Esophagus squamous epithelium (tissue), 5 donors: ENCODE data around the gene MRPL40. TPM values are rescaled to one million over a fixed set of nuclear protein-coding genes. Genes with fewer than 3 reads are reported as not detected.

Source experiments
- DNase-seq: peaks from one replicate; lab custom pipeline; 2025; lab: John Stamatoyannopoulos, UW
- H3K27ac ChIP-seq, 4 donors: fragments of 200-600 bp; sonication (generic); one replicate each; pipeline ENCODE4 v1.5.1; 2016 to 2019; ENCODE audit warnings: mild to moderate bottlenecking in 1 of 4
- H3K27me3 ChIP-seq, 4 donors: fragments of 200-600 bp; sonication (generic); 1 replicate in 3 of 4; 2 replicates in 1 of 4; pipeline versions ENCODE4 v1.5.1 to v1.6.0; 2017 to 2021; ENCODE audit warnings: antibody characterized with exemption in 1 of 4
- H3K36me3 ChIP-seq, 3 donors: fragments of 200-600 bp; sonication (generic); one replicate each; pipeline ENCODE4 v1.5.1; 2016 to 2019
- H3K4me1 ChIP-seq, 3 donors: fragments of 200-600 bp; sonication (generic); one replicate each; pipeline ENCODE4 v1.5.1; 2017 to 2019
- H3K4me3 ChIP-seq, 4 donors: fragments of 200-600 bp; sonication (generic); 1 replicate in 3 of 4; 2 replicates in 1 of 4; pipeline ENCODE4 v1.5.1; 2016 to 2019; ENCODE audit warnings: mild to moderate bottlenecking in 2 of 4, moderate library complexity in 1 of 4
- H3K9me3 ChIP-seq, 3 donors: fragments of 200-600 bp; sonication (generic); one replicate each; pipeline ENCODE4 v1.5.1; 2016 to 2019
- CTCF ChIP-seq, 6 experiments: fragments of 450-650 bp in 4 of 6; fragments of 200-600 bp in 2 of 6; sonication (generic) in 2 of 6; IDR thresholded peaks; one replicate each; pipeline ENCODE4 v1.5.1; 2016 to 2019; ENCODE audit warnings: antibody characterized with exemption in 6 of 6, mild to moderate bottlenecking in 4 of 6, moderate library complexity in 4 of 6
- POLR2A ChIP-seq, 4 donors: fragments of 450-650 bp; IDR thresholded peaks; one replicate each; pipeline ENCODE4 v1.6.1; 2017; ENCODE audit warnings: antibody characterized with exemption in 4 of 4, mild to moderate bottlenecking in 4 of 4, moderate library complexity in 3 of 4
- WGBS, 2 donors: methylation state at CpG; one replicate each; pipeline ENCODE4 v1.1.5; 2018; 5-methylcytosine and 5-hydroxymethylcytosine counted together
- intact Hi-C: fragments of 100-400 bp; cut with DNase I; formaldehyde crosslinking; loops from one replicate; pipeline ENCODE4 v1.15.0; 2022
- total RNA-seq, 4 donors: library from RNA; depleted of rRNA; stranded (reverse); fragments of >200 nt; gene quantifications; one replicate each; pipeline ENCODE4 v1.1.0, GENCODE V29; 2016
- donor health status: DM: yes; HTN: yes; CAD: no.

Gene MRPL40
- total RNA-seq, 4 donors from 2014 or later = 14.6 to 25.7 (median 17.5) TPM

GRCh38 chr22:19411690-19412045 is 20.7 kb upstream of the MRPL40 start:
- no peak for DNase-seq
- intact Hi-C loops = no loop called here
- no peak overlapping the region for H3K27ac ChIP-seq
- peaks cover 0 to 22% (median 0%) of the 10 kb centered on the region in 3 donors for H3K4me1 ChIP-seq
- H3K9me3 ChIP-seq = no peaks in the 10 kb centered on the region
- TF ChIP-seq CTCF (IDR thresholded peaks at IDR 0.05) (no peak), POLR2A (IDR thresholded peaks at IDR 0.05) (no peak)
- H3K36me3 ChIP-seq = peaks cover 7 to 46% (median 18%) of the 10 kb centered on the region in 3 donors
- WGBS, 2 donors = 80% methylated on average over 1 of the region's 1 CpG; no CpG with 5 or more reads in 1 of the 2 donors
- no peaks in the 10 kb centered on the region for H3K27me3 ChIP-seq
- H3K4me3 ChIP-seq = no peak overlapping the region

- Histone ChIP-seq H3K9me3 (no peaks in the 10 kb centered on the region), H3K27ac (no peak overlapping the region), H3K27me3 (no peaks in the 10 kb centered on the region), H3K4me3 (no peak overlapping the region), H3K36me3 (peaks cover 7 to 38% (median 14%) of the 10 kb centered on the region in 3 donors), H3K4me1 (peaks cover 0 to 22% (median 0%) of the 10 kb centered on the region in 3 donors)
- WGBS, 2 donors = 66 to 84% methylated on average over 3 to 4 of the region's 4 CpGs
- intact Hi-C loops = no loop called here
- no peak for DNase-seq
- TF ChIP-seq CTCF (IDR thresholded peaks at IDR 0.05) (no peak), POLR2A (IDR thresholded peaks at IDR 0.05) (no peak)
Measured at GRCh38 chr22:19412478-19412877, 19.9 kb upstream of the MRPL40 start.

- H3K27me3 ChIP-seq = no peaks in the 10 kb centered on the region
- H3K27ac ChIP-seq = no peak overlapping the region
- intact Hi-C loops = no loop called here
- no peaks in the 10 kb centered on the region for H3K9me3 ChIP-seq
- H3K36me3 ChIP-seq = peaks cover 5 to 33% (median 9%) of the 10 kb centered on the region in 3 donors
- 85 to 91% methylated on average over 4 of the region's 4 CpGs for WGBS, 2 donors
- no peak overlapping the region for H3K4me3 ChIP-seq
- DNase-seq = no peak
- H3K4me1 ChIP-seq = peaks cover 0 to 22% (median 0%) of the 10 kb centered on the region in 3 donors
- TF ChIP-seq CTCF (IDR thresholded peaks at IDR 0.05) = no peak
- TF ChIP-seq POLR2A (IDR thresholded peaks at IDR 0.05) = no peak
Measured at GRCh38 chr22:19412923-19413322, 19.4 kb upstream of the MRPL40 start.

- no peaks in the 10 kb centered on the region for H3K27me3 ChIP-seq
- H3K4me1 ChIP-seq = peaks cover 0 to 23% (median 3%) of the 10 kb centered on the region in 3 donors
- H3K9me3 ChIP-seq = no peaks in the 10 kb centered on the region
- WGBS, 2 donors = 73 to 75% methylated on average over 5 of the region's 5 CpGs
- no peaks in the 10 kb centered on the region for H3K36me3 ChIP-seq
- intact Hi-C loops = no loop called here
- H3K4me3 ChIP-seq = no peak overlapping the region
- H3K27ac ChIP-seq = no peak overlapping the region
- no peak for DNase-seq
- no peak for TF ChIP-seq CTCF (IDR thresholded peaks at IDR 0.05)
- TF ChIP-seq POLR2A (IDR thresholded peaks at IDR 0.05) = no peak
Measured at GRCh38 chr22:19419086-19419463, 13.3 kb upstream of the MRPL40 start.

- Histone ChIP-seq H3K36me3 (no peaks in the 10 kb centered on the region), H3K9me3 (no peaks in the 10 kb centered on the region), H3K27ac (no peak overlapping the region), H3K4me3 (no peak overlapping the region), H3K27me3 (no peaks in the 10 kb centered on the region), H3K4me1 (peaks cover 0 to 18% (median 3%) of the 10 kb centered on the region in 3 donors)
- no peak for DNase-seq
- intact Hi-C loops = no loop called here
- TF ChIP-seq POLR2A (IDR thresholded peaks at IDR 0.05) = no peak
- no peak for TF ChIP-seq CTCF (IDR thresholded peaks at IDR 0.05)
- WGBS, 2 donors = 57 to 65% methylated on average over 5 of the region's 5 CpGs
Measured at GRCh38 chr22:19419464-19420178, 12.7 kb upstream of the MRPL40 start.
